Upper lobe of left lung (tissue), 6 donors: ENCODE results near the gene CABP1. TPM values are rescaled to one million over a fixed set of nuclear protein-coding genes. Genes with fewer than 3 reads are reported as not detected.

ENCODE experiments used
- ATAC-seq, 2 donors: fragments of 200-7000 bp; cut with Tn5 transposase; one replicate each; pipeline ENCODE4 v1.9.1; 2022; ENCODE audit warnings: mild to moderate bottlenecking in 2 of 2, moderate library complexity in 2 of 2; ENCODE audit not compliant: low FRiP score in 2 of 2
- DNase-seq, 2 donors: peaks; one replicate each; pipeline ENCODE4 v3.0.0-alpha.2; 2019 to 2020
- H3K27ac ChIP-seq, 4 donors: fragments of 200-600 bp; sonication (generic); one replicate each; pipeline ENCODE4 v1.5.1; 2016 to 2019
- H3K27me3 ChIP-seq, 4 donors: fragments of 200-600 bp; sonication (generic); one replicate each; pipeline ENCODE4 v1.5.1; 2017 to 2019
- H3K36me3 ChIP-seq, 4 donors: fragments of 200-600 bp; sonication (generic); one replicate each; pipeline ENCODE4 v1.5.1; 2016 to 2019
- H3K4me1 ChIP-seq, 4 donors: fragments of 200-600 bp; sonication (generic); one replicate each; pipeline ENCODE4 v1.5.1; 2018 to 2019
- H3K4me3 ChIP-seq, 4 donors: fragments of 200-600 bp; sonication (generic); one replicate each; pipeline ENCODE4 v1.5.1; 2017 to 2019; ENCODE audit warnings: mild to moderate bottlenecking in 2 of 4, moderate library complexity in 1 of 4
- H3K9me3 ChIP-seq, 4 donors: fragments of 200-600 bp; sonication (generic); one replicate each; pipeline ENCODE4 v1.5.1; 2018 to 2019
- EP300 ChIP-seq, 4 donors: sonication (generic); formaldehyde crosslinking; IDR thresholded peaks; one replicate each; pipeline ENCODE4 v1.5.1; 2017; ENCODE audit warnings: antibody characterized with exemption in 4 of 4, control low read depth in 2 of 4
- POLR2A ChIP-seq, 4 donors: fragments of 450-650 bp; IDR thresholded peaks; one replicate each; pipeline ENCODE4 v1.5.1; 2016 to 2017; ENCODE audit warnings: antibody characterized with exemption in 4 of 4, mild to moderate bottlenecking in 2 of 4
- POLR2AphosphoS5 ChIP-seq, 2 donors: sonication (generic); formaldehyde crosslinking; IDR thresholded peaks; one replicate each; pipeline ENCODE4 v1.5.1; 2017; ENCODE audit warnings: antibody characterized with exemption in 2 of 2
- WGBS, 2 donors: methylation state at CpG; one replicate each; pipeline ENCODE4 v1.1.5; 2017 to 2018; 5-methylcytosine and 5-hydroxymethylcytosine counted together
- total RNA-seq, 6 donors: library from RNA; depleted of rRNA in 4 of 6; stranded (reverse); fragments of >200 nt in 4 of 6; gene quantifications; one replicate each; pipeline versions ENCODE4 v1.1.0 to v1.2.1, GENCODE V29; 2016 to 2021
- TF ChIP-seq, protein P1 (sequence below), 6 experiments: fragments of 450-650 bp in 4 of 6; fragments of 200-600 bp in 2 of 6; sonication (generic) in 2 of 6; IDR thresholded peaks; one replicate each; pipeline ENCODE4 v1.5.1; 2016 to 2019; ENCODE audit warnings: antibody characterized with exemption in 6 of 6
- donor health status: DM: no; HTN: no; CAD: no; lungs with moderate emphysema.
- donor health status: DM: no; HTN: yes; CAD: no; lungs with severe emphysema.

CABP1 gene
- 1 to 10 TPM in 2 of 6 donors, not detected in 4; 1.2 to 2.1 TPM for total RNA-seq

GRCh38 chr12:120639771-120640721 lies at the start of gene CABP1:
Gene CABP1, plus strand, starts transcription at chr12:120640626. Its CDS starts 60 bp downstream, at chr12:120640686.
- 11 to 24% methylated on average over 19 to 33 of the region's 56 CpGs for WGBS, 2 donors
- Histone ChIP-seq H3K36me3 (no peaks in the 10 kb centered on the region), H3K27ac (no peak within 1 kb of the TSS), H3K9me3 (no peaks in the 10 kb centered on the region), H3K4me1 (peaks cover 12 to 19% (median 15%) of the 10 kb centered on the region in 4 donors), H3K27me3 (peaks cover 0 to 37% (median 21%) of the 10 kb centered on the region in 4 donors), H3K4me3 (peak within 1 kb of the TSS in 3 of 4 donors; percentile 52 to 57 (median 53))
- TF ChIP-seq, protein P1, sequence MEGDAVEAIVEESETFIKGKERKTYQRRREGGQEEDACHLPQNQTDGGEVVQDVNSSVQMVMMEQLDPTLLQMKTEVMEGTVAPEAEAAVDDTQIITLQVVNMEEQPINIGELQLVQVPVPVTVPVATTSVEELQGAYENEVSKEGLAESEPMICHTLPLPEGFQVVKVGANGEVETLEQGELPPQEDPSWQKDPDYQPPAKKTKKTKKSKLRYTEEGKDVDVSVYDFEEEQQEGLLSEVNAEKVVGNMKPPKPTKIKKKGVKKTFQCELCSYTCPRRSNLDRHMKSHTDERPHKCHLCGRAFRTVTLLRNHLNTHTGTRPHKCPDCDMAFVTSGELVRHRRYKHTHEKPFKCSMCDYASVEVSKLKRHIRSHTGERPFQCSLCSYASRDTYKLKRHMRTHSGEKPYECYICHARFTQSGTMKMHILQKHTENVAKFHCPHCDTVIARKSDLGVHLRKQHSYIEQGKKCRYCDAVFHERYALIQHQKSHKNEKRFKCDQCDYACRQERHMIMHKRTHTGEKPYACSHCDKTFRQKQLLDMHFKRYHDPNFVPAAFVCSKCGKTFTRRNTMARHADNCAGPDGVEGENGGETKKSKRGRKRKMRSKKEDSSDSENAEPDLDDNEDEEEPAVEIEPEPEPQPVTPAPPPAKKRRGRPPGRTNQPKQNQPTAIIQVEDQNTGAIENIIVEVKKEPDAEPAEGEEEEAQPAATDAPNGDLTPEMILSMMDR (IDR thresholded peaks at IDR 0.05), result peak in 2 of 6 experiments; percentile 14 to 35
- no peak for TF ChIP-seq EP300 (IDR thresholded peaks at IDR 0.05)
- no peak for TF ChIP-seq POLR2A (IDR thresholded peaks at IDR 0.05)
- TF ChIP-seq POLR2AphosphoS5 (IDR thresholded peaks at IDR 0.05), result no peak
- ATAC-seq (peak in 1 of 2 donors; percentile 33), DNase-seq (peak; percentile 22 to 91)

GRCh38 chr12:120590741-120591407 lies 49.6 kb upstream of the CABP1 start:
- ATAC-seq (no peak), DNase-seq (no peak)
- Histone ChIP-seq H3K4me1 (no peaks in the 10 kb centered on the region), H3K4me3 (no peak overlapping the region), H3K9me3 (no peaks in the 10 kb centered on the region), H3K36me3 (no peaks in the 10 kb centered on the region), H3K27me3 (no peaks in the 10 kb centered on the region), H3K27ac (no peak overlapping the region)
- WGBS, 2 donors, result 80 to 84% methylated on average over 6 of the region's 6 CpGs
- TF ChIP-seq POLR2A (IDR thresholded peaks at IDR 0.05) (no peak), POLR2AphosphoS5 (IDR thresholded peaks at IDR 0.05) (no peak), EP300 (IDR thresholded peaks at IDR 0.05) (no peak)
- TF ChIP-seq, protein P1 (IDR thresholded peaks at IDR 0.05), result no peak

DNA sequence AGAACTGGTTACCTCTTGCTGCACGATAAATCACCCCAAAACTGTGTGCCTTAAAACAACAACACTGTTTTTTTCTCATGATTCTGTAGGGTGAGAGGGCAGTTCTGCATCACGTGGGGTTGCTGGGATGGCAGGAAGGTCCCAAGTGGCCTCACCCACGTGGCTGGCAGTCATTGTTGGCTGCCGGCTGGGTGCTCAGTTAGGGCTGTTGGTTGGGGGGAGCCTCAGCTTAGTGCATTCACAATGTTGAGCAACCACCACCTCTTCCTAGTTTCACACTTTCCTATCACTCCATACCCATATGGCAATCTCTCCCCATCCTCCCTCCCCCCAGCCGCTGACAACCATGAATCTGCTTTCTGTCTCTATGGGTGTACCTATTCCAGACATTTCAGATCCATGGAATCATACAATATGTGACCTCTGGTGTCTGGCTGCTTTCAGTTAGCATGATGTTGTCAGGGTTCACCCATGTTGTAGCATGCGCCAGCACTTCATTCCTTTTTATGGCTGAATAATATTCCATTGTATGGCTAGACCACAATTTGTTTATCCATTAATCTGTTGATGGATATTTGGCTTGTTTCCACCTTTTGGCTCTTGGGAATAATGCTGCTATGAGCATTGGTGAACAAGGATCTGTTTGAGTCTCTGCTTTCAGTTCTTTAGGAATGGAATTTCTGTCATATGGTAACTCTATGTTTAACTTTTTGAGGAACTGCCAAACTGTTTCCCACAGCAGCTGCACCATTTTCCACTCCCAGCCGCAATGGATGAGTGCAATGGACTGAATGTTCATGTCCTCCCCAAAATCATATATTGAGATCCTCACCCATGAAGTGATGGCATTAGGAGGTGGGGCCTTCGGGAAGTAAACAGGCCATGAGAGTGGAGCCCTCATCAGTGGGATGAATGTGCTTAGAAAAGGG lies 48.0 kb upstream of the CABP1 start:
- ATAC-seq, result no peak
- no peak for DNase-seq

GRCh38 chr12:120596901-120597300 lies 43.5 kb upstream of the CABP1 start:
- TF ChIP-seq, protein P1 (IDR thresholded peaks at IDR 0.05), result no peak
- DNase-seq (no peak), ATAC-seq (no peak)
- Histone ChIP-seq H3K4me1 (peaks cover 0 to 3% (median 0%) of the 10 kb centered on the region in 4 donors), H3K9me3 (no peaks in the 10 kb centered on the region), H3K27me3 (no peaks in the 10 kb centered on the region), H3K27ac (no peak overlapping the region), H3K36me3 (no peaks in the 10 kb centered on the region), H3K4me3 (no peak overlapping the region)
- 90 to 93% methylated on average over 3 of the region's 3 CpGs for WGBS, 2 donors

More for the DNA sequence above, 48.0 kb upstream of the CABP1 start:
- H3K27ac ChIP-seq, result no peak overlapping the region
- H3K27me3 ChIP-seq, result no peaks in the 10 kb centered on the region
- WGBS, 2 donors, result 64 to 67% methylated on average over 8 of the region's 8 CpGs
- no peak overlapping the region for H3K4me3 ChIP-seq
- no peaks in the 10 kb centered on the region for H3K4me1 ChIP-seq
- no peak for TF ChIP-seq POLR2AphosphoS5 (IDR thresholded peaks at IDR 0.05)
- TF ChIP-seq, protein P1 (IDR thresholded peaks at IDR 0.05), result no peak
- TF ChIP-seq POLR2A (IDR thresholded peaks at IDR 0.05), result no peak
- no peak for TF ChIP-seq EP300 (IDR thresholded peaks at IDR 0.05)
- no peaks in the 10 kb centered on the region for H3K9me3 ChIP-seq
- no peaks in the 10 kb centered on the region for H3K36me3 ChIP-seq
